Activated CD8-positive, alpha-beta memory T cell treated with anti-CD3 and anti-CD28 coated beads for 36 hours (primary cell): ENCODE measurements around the gene CLMP. TPM values are rescaled to one million over a fixed set of nuclear protein-coding genes. Genes with fewer than 3 reads are reported as not detected.
"Not testable (repeated sequence)": the region's sequence is repeated elsewhere in the genome, so short reads cannot be mapped to it uniquely, and the experiment has no call there.

Experiments
- CTCF ChIA-PET: fragments of 350-600 bp; sonication (Branson Sonifier 250); formaldehyde crosslinking; loops from one replicate; lab custom pipeline; 2021; ENCODE audit warnings: antibody characterized with exemption; lab: Charles Lee
- POLR2A ChIA-PET: fragments of 350-600 bp; sonication (Branson Sonifier 250); formaldehyde crosslinking; loops from one replicate; lab custom pipeline; 2021; ENCODE audit warnings: antibody characterized with exemption; lab: Charles Lee
- total RNA-seq, 2 experiments: library from RNA; stranded (reverse); gene quantifications; one replicate each; pipeline ENCODE4 v1.2.3, GENCODE V29; 2021

The CLMP gene
- total RNA-seq, 2 experiments from 2014 or later: not detected

DNA sequence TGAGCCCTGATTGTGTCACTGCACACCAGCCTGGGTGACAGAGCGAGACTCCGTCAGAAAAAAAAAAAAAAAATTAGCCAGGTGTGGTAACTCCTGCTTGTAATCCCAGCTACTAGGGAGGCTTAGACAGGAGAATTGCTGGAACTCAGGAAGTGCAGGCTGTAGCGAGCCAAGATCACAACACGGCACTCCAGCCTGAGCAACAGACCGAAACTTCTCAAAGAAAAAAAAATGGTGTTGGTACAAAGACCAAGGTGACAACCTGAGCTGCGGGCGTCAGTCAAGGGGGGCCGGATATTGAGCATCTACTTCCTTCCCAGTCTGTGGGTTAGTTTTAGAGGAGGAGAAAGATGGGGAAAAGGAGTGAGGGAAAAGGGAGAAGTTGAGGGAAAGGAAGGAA is 84.7 kb downstream of the CLMP start:
- ChIA-PET CTCF (interaction anchor here (0.7 to 4.7 kb wide), 9 partner anchors 13 to 151 kb away, joined by 3 to 40 read pairs (median 7); no protein-coding TSS in a partner anchor), POLR2A (no interaction called here)

DNA sequence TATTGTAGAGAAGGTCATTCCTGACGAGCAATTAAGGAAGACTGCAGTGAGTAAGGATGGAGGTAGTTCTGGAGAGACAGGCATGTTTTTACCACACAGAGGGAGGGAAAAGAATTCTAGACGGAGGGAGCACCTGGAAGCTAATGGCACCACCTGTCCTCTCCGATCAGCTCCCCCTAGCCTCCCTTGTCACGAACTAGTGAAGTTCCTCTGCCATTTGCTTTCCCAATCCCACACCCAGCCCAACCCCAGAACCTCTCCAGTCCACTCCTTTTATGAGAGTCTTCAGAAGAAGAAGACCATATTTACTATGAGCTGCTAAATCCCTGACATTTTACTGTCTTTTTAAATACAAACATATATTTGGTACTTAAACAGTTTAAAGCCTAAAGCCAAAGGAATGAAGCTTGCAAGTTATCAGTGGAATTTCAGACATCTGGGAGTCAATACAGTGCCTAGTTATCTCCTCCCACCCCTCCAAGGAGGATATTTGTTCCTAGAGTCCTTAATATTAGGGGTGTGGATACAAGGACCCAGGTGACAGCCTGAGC is 87.0 kb downstream of the CLMP start:
- CTCF ChIA-PET: interaction anchor here (0.7 to 2.0 kb wide), 2 partner anchors 133 to 139 kb away, joined by 3 to 23 read pairs; no protein-coding TSS in a partner anchor
- POLR2A ChIA-PET: no interaction called here

- CTCF ChIA-PET: interaction anchor here (0.6 kb wide), 1 partner anchor 26 kb away, joined by 3 read pairs; no protein-coding TSS in a partner anchor
- POLR2A ChIA-PET: no interaction called here
These were observed 90.4 kb downstream of the CLMP start for GRCh38 chr11:123104697-123105096.

DNA sequence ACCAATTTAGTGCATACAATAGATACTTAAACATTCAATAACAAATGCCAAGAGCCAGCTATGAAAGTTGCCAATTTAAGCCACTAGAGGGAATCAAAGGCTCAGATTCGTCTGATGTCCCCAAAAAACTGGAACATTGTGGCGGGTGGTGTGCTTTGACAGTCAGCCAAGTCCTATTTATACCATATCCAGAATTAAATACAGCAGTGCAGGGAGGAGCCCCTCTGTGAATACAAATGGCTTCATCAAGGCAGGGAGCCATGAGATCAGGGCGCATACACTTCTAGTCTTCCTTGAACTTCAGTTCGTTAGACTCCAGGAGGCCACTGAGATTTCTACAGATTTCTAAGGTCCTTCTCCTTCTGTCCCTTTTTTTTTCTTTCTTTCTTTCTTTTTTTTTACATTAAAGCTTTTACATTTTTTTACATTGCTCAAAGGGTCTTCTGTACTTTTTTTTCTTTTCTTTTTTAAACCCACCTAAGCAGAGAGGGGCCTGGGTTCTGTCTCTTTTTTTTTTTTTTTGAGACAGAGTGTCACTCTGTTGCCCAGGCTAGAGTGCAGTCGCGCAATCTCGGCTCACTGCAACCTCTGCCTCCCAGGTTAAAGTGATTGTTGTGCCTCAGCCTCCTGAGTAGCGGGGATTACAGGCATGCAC is 91.6 kb downstream of the CLMP start:
- ChIA-PET CTCF (interaction anchor here (0.6 to 3.2 kb wide), 13 partner anchors 8 to 304 kb away, joined by 3 to 25 read pairs (median 4); no protein-coding TSS in a partner anchor), POLR2A (interaction anchor here (0.6 to 0.9 kb wide), 3 partner anchors 46 to 332 kb away, joined by 5 to 8 read pairs (median 7); no protein-coding TSS in a partner anchor)

DNA sequence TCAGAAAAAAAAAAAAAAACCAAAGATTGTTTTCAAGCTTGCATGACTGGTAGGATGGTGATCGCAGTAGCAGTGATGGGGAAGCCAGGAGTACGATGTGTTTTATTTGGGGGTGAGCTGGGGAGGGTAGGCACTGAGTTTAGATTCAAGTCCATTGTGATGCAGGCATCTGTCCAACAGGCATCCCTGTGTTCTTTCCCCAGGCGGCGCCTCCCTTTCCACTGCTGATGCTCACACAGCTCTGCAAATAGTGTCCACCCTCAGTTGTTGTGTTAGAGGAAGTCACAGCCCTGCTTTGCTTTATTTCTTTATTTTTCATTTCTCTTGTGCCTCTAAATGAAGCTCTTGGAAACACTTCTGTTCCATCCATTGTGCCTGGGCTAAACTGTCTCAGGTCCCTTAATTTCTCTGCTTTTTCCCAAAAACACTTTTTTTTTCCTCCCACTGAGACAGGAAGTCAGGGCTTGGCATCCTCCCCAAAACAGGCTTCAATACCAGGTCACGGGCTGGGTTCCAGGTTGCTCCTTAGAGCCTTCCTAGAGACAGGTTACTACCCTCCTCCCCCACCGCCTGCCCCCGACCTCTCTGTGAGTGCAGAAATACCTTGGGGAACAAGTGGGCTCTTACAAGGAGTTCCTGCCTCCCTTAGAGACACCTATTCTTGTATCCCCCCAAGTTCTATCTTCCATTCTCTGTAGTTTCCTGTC is 94.5 kb downstream of the CLMP start:
- ChIA-PET CTCF (interaction anchor here (0.6 to 1.7 kb wide), 2 partner anchors 9 to 334 kb away, joined by 3 read pairs; no protein-coding TSS in a partner anchor), POLR2A (no interaction called here)

DNA sequence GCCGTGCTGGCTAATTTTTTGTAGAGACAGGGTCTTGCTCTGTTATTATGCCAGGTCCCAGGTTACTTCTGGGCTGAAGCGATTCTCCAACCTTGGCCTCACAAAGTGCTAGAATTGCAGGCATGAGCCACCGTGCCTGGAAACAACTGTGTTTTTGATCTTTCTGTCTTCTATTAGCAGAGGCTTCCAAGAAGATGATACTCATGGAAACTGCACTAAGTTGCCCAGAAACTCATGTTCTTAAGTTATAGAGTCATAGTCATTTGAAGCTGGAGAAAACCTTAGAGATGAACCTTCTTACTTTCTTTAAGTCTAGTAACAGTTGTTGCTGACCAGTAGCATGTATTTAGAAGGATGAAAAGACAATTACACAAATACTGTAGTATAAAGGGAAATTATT is 96.1 kb downstream of the CLMP start:
- POLR2A ChIA-PET: interaction anchor here (0.6 kb wide), 1 partner anchor 169 kb away, joined by 13 read pairs; no protein-coding TSS in a partner anchor
- CTCF ChIA-PET: no interaction called here

DNA sequence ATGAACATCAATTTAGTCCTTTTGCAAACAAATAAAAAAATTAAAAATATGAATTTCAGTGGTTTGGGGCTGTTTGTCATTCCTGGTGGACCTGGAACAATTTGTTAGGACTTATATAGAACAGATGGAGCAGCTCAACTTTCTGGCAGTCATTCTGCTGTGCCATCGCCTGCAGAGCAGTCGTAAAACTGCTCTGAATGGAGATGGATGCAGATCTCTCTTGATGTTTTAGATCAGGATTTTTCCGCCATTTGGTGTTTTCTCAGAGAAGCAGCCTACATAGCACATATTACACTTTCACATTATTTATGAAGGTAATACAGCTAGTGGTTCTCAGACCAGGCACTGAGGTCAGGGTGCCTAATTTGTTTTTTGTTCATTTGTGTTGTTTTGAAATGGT is 101.3 kb downstream of the CLMP start:
- ChIA-PET POLR2A (no interaction called here), CTCF (interaction anchor here (0.8 to 1.1 kb wide), 2 partner anchors 9 to 21 kb away, joined by 3 to 4 read pairs; no protein-coding TSS in a partner anchor)

DNA sequence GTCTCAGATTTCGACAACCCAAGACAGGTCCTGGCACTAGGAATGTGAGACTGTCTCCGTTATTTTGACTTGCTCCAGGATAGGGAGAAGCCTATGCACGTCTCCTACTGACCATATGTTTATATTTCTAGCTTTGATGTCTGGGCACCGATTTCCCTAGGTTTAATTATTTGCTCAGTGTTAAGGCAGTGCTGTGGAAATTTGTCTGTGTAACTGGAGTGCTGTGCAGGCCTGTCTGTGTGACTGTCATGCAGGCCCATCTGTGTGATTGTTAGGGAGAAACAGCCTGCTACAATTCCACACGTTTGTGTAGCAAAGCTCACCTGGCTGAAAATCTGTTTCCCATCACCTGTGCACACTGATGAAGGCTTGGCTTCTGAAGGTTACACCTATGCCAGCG is 103.5 kb downstream of the CLMP start:
- POLR2A ChIA-PET: no interaction called here
- CTCF ChIA-PET: interaction anchor here (0.9 to 1.0 kb wide), 2 partner anchors 9 to 20 kb away, joined by 3 read pairs; no protein-coding TSS in a partner anchor

- ChIA-PET CTCF (interaction anchor here (0.6 to 0.7 kb wide), 3 partner anchors 20 to 1748 kb away, joined by 3 to 5 read pairs (median 3); no protein-coding TSS in a partner anchor), POLR2A (interaction anchor here (0.6 kb wide), 1 partner anchor 34 kb away, joined by 3 read pairs; no protein-coding TSS in a partner anchor)
These were observed 104.9 kb downstream of the CLMP start for GRCh38 chr11:123090168-123090567.

- POLR2A ChIA-PET, CTCF ChIA-PET: not testable (repeated sequence)
These were observed 106.2 kb downstream of the CLMP start for GRCh38 chr11:123088896-123089295.

- CTCF ChIA-PET: not testable (repeated sequence)
- POLR2A ChIA-PET: interaction anchor here (0.7 kb wide), 2 partner anchors 23 to 192 kb away, joined by 4 to 5 read pairs; no protein-coding TSS in a partner anchor
These were observed 107.4 kb downstream of the CLMP start for GRCh38 chr11:123087657-123088056.

- POLR2A ChIA-PET: interaction anchor here (1.6 kb wide), 1 partner anchor 24 kb away, joined by 10 read pairs; the partner anchor contains the start of gene HSPA8
- CTCF ChIA-PET: interaction anchor here (1.2 kb wide), 2 partner anchors 10 to 14 kb away, joined by 3 to 4 read pairs; no protein-coding TSS in a partner anchor
These were observed 108.7 kb downstream of the CLMP start for GRCh38 chr11:123086305-123086704.

GRCh38 chr11:123085497-123085896 is 109.6 kb downstream of the CLMP start:
- ChIA-PET POLR2A (interaction anchor here (1.6 kb wide), 1 partner anchor 23 kb away, joined by 10 read pairs; the partner anchor contains the start of gene HSPA8), CTCF (interaction anchor here (1.1 to 1.2 kb wide), 3 partner anchors 11 to 162 kb away, joined by 3 to 4 read pairs (median 3); no protein-coding TSS in a partner anchor)

DNA sequence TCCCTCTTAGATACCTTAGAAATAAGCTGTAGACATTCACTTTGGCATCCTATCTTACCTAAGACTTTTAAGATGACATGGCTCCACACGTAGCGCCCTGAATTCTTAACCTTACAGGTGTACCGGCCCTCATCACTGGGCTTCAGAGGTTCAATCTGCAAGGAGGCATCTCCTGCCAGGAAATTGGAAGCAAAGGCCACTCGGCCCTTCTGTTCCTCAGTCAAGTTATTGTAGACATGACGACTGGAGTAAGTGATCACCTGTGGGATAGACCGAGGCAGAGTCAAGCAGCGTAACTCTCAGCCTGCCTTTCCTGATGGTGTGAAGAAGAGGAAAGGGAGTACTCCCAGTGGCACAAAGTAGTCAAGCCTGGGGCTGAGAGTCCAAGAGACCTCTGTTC is 110.6 kb downstream of the CLMP start:
- POLR2A ChIA-PET: no interaction called here
- CTCF ChIA-PET: interaction anchor here (0.7 to 1.1 kb wide), 3 partner anchors 19 to 396 kb away, joined by 3 read pairs; no protein-coding TSS in a partner anchor

GRCh38 chr11:123083623-123084029 is 111.4 kb downstream of the CLMP start:
- ChIA-PET POLR2A (interaction anchor here (0.6 to 1.6 kb wide), 3 partner anchors 13 to 25 kb away, joined by 3 to 12 read pairs (median 9); partner anchors contain the start of gene HSPA8), CTCF (interaction anchor here (1.4 kb wide), 1 partner anchor 26 kb away, joined by 4 read pairs; no protein-coding TSS in a partner anchor)

DNA sequence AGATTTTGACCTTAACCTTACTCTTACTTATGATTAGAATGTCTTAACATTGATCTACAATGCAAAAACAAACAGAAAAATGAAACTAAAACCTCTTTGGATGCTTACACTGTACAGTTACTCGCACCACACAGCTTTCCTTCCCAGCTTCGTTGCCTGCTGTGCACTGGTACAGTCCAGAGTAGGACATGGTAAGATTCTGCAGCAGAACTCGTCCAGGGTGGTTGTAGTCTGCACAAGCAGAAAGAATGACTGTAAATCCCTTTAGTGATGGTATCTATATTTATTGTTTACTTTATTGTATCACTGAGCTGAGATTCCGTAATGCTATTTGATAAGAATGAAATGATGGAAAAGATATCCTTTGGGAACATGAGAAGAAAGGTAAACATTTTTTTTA is 112.1 kb downstream of the CLMP start:
- POLR2A ChIA-PET: interaction anchor here (0.6 to 1.6 kb wide), 3 partner anchors 12 to 25 kb away, joined by 3 to 12 read pairs (median 9); partner anchors contain the start of gene HSPA8
- CTCF ChIA-PET: interaction anchor here (1.4 kb wide), 1 partner anchor 27 kb away, joined by 4 read pairs; no protein-coding TSS in a partner anchor

GRCh38 chr11:123080015-123080414 is 115.0 kb downstream of the CLMP start:
- POLR2A ChIA-PET: no interaction called here
- CTCF ChIA-PET: interaction anchor here (1.5 kb wide), 1 partner anchor 167 kb away, joined by 3 read pairs; no protein-coding TSS in a partner anchor

DNA sequence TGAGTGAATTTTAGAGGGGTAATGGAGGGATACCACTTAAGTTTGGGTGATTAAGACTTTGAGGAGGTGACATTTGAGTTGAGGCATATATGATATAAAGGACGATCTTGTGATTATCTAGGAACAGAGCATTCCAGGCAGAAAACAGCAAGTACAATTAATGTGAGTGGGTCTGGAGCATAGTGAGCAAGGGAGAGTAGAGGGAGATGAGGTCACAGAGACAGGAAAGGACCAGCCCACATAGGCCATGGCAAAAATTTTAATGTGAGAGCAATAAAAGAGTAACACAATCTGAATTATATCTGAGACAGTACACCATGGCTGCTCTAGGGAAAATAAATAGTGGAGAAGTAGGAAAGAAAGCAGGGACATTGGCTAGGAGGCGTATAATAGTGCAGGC is 118.6 kb downstream of the CLMP start:
- CTCF ChIA-PET: no interaction called here
- POLR2A ChIA-PET: no interaction called here
